Stomach (tissue), 9 donors: ENCODE results near the gene COL27A1. TPM values are rescaled to one million over a fixed set of nuclear protein-coding genes. Genes with fewer than 3 reads are reported as not detected.

Experiments
- DNase-seq, 2 donors: peaks; one replicate each; pipeline versions ENCODE4 v3.0.0 to v3.0.0-alpha.2; 2013 to 2019
- H3K27ac ChIP-seq, 5 donors: fragments of 200-600 bp in 4 of 5; sonication (generic) in 4 of 5; one replicate each; pipeline ENCODE4 v1.5.1; 2013 to 2019; ENCODE audit warnings: mild to moderate bottlenecking in 1 of 5, moderate library complexity in 1 of 5
- H3K27me3 ChIP-seq, 3 donors: fragments of 200-600 bp; sonication (generic); one replicate each; pipeline ENCODE4 v1.5.1; 2017 to 2019; ENCODE audit warnings: mixed run types in 1 of 3
- H3K36me3 ChIP-seq, 4 donors: fragments of 200-600 bp; sonication (generic); 1 replicate in 3 of 4; 2 replicates in 1 of 4; pipeline ENCODE4 v1.5.1; 2016 to 2019
- H3K4me1 ChIP-seq, 4 donors: fragments of 200-600 bp; sonication (generic); one replicate each; pipeline ENCODE4 v1.5.1; 2016 to 2019
- H3K4me3 ChIP-seq, 4 donors: fragments of 200-600 bp; sonication (generic) in 3 of 4; one replicate each; pipeline ENCODE4 v1.5.1; 2016 to 2019; ENCODE audit warnings: mild to moderate bottlenecking in 1 of 4
- H3K9me3 ChIP-seq, 4 donors: fragments of 200-600 bp; sonication (generic); one replicate each; pipeline ENCODE4 v1.5.1; 2016 to 2019
- EP300 ChIP-seq: sonication (generic); formaldehyde crosslinking; IDR thresholded peaks from one replicate; pipeline ENCODE4 v1.6.1; 2017; ENCODE audit warnings: antibody characterized with exemption
- POLR2A ChIP-seq, 4 donors: fragments of 450-650 bp; IDR thresholded peaks; one replicate each; pipeline ENCODE4 v1.6.1; 2016; ENCODE audit warnings: antibody characterized with exemption in 4 of 4, control low read depth in 2 of 4, mild to moderate bottlenecking in 1 of 4, moderate library complexity in 1 of 4
- POLR2AphosphoS5 ChIP-seq, 3 donors: sonication (generic); formaldehyde crosslinking; IDR thresholded peaks; one replicate each; pipeline ENCODE4 v1.6.1; 2016; ENCODE audit warnings: antibody characterized with exemption in 3 of 3
- WGBS, 5 donors: extraction: QIAGEN DNeasy Blood & Tissue Kit in 3 of 5; methylation state at CpG; one replicate each; pipeline versions ENCODE4 v1.1.5 to v1.1.7; 2013 to 2018; 5-methylcytosine and 5-hydroxymethylcytosine counted together
- intact Hi-C: fragments of 100-400 bp; cut with DNase I; formaldehyde crosslinking; loops from one replicate; pipeline ENCODE4 v1.15.1; 2023; ENCODE audit warnings: low total_unique reads
- polyA plus RNA-seq, 3 donors: library from polyadenylated mRNA; stranded (reverse); fragments of 200-250 nt; gene quantifications; one replicate each; pipeline ENCODE4 v1.2.3, GENCODE V29; 2013
- total RNA-seq, 5 donors: library from RNA; depleted of rRNA; stranded (reverse); fragments of >200 nt; gene quantifications; one replicate each; pipeline versions ENCODE4 v1.1.0 to v1.2.3, GENCODE V29; 2014 to 2016
- TF ChIP-seq, protein P1 (sequence below), 7 experiments: fragments of 450-650 bp in 4 of 7; fragments of 200-600 bp in 3 of 7; sonication (generic) in 3 of 7; IDR thresholded peaks; one replicate each; pipeline ENCODE4 v1.5.1; 2016 to 2019; ENCODE audit warnings: antibody characterized with exemption in 7 of 7, control low read depth in 2 of 7, mild to moderate bottlenecking in 1 of 7
- donor health status: healthy with polysubstance abuse.
- donor health status: Bipolar disorder and iron deficiency.
- donor health status: healthy.

The COL27A1 gene
- total and polyA plus RNA-seq, 8 donors, result 2.9 to 26.3 (median 8.2) TPM

DNA sequence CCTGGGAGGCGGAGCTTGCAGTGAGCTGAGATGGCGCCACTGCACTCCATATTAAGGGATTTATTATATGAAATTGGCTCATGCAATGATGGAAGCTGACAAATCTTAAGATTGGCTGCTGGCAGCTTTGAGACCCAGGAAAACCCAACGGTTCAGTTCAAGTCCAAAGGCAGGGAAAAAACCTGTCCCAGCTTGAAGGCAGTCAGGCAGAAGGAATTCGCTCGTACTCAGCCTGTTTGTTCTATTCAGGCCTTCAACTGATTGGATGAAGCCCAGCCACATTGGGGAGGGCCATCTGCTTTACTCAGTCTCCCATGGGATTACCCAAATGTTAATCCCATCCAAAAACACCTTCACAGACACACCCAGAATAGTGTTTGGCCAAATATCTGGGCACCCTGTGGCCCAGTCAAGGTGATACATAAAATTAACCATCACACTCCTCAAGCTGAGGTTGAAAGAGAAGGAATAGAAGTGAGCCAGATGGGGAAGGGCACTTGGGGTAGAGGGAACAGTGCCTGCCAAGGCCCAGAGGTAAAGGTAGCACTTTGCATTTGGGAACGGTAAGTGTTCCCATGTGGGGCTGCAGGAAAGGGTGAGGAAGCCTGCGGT lies 159.0 kb downstream of the COL27A1 start:
- intact Hi-C loops, result no loop called here
- Histone ChIP-seq H3K27me3 (no peaks in the 10 kb centered on the region), H3K36me3 (peaks cover 0 to 8% (median 4%) of the 10 kb centered on the region in 4 donors), H3K4me1 (peaks cover 0 to 8% (median 2%) of the 10 kb centered on the region in 4 donors), H3K4me3 (no peak overlapping the region), H3K9me3 (no peaks in the 10 kb centered on the region), H3K27ac (peak overlapping the region in 1 of 5 donors; percentile 42)
- WGBS, 5 donors, result 81 to 90% (median 84%) methylated on average over 7 of the region's 7 CpGs
- peak in 1 of 2 donors; percentile 11 for DNase-seq
- TF ChIP-seq POLR2A (IDR thresholded peaks at IDR 0.05) (no peak), EP300 (no peak), POLR2AphosphoS5 (IDR thresholded peaks at IDR 0.05) (no peak)
- TF ChIP-seq, protein P1, sequence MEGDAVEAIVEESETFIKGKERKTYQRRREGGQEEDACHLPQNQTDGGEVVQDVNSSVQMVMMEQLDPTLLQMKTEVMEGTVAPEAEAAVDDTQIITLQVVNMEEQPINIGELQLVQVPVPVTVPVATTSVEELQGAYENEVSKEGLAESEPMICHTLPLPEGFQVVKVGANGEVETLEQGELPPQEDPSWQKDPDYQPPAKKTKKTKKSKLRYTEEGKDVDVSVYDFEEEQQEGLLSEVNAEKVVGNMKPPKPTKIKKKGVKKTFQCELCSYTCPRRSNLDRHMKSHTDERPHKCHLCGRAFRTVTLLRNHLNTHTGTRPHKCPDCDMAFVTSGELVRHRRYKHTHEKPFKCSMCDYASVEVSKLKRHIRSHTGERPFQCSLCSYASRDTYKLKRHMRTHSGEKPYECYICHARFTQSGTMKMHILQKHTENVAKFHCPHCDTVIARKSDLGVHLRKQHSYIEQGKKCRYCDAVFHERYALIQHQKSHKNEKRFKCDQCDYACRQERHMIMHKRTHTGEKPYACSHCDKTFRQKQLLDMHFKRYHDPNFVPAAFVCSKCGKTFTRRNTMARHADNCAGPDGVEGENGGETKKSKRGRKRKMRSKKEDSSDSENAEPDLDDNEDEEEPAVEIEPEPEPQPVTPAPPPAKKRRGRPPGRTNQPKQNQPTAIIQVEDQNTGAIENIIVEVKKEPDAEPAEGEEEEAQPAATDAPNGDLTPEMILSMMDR (IDR thresholded peaks at IDR 0.05), result no peak

DNA sequence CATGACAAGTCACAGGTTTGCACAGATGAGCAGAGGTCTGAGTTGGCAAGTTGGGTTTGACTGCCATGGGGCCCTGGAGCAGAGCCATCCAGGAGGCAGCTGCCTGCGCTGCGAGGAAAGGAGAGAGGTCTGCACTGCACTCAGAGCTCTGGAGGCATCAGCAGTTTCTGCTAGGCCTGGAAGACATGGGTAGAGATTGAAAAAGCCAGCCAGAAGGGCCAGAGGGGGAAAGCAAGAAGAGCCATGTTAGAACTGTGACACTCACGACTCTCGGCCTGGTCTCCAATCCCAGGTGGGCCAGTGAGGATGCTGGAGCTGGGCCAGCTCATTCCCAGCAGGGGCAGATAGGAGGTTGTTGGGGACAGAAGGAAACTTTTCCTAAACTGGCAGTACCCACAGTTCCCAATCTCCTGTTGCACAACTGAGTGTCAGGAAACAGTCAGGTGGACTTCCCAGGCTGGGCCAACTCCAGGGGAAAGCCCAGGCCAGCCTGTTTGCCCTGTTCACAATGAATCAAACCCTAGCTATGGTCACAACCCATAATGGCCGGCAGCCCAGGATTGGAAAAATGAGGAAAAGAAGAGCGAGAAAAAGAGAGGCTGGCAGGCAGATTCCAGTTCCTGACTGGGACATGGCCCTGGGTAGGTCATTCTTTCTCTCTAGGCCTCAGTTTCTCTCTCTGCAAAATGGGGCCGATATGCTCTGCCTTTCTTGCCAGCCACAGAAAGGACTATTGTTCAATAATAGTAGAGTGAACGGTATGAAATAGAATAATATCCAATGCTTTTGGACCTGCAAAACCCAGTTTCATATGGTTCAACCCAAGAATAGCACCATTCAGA lies 159.8 kb downstream of the COL27A1 start:
- no peak overlapping the region for H3K4me3 ChIP-seq
- intact Hi-C loops, result no loop called here
- H3K9me3 ChIP-seq, result no peaks in the 10 kb centered on the region
- H3K4me1 ChIP-seq, result peaks cover 0 to 8% (median 2%) of the 10 kb centered on the region in 4 donors
- H3K36me3 ChIP-seq, result peaks cover 0 to 8% (median 3%) of the 10 kb centered on the region in 4 donors
- 72 to 89% (median 79%) methylated on average over 8 of the region's 8 CpGs for WGBS, 5 donors
- peak overlapping the region in 1 of 5 donors; percentile 42 for H3K27ac ChIP-seq
- DNase-seq, result peak; percentile 11 to 51
- H3K27me3 ChIP-seq, result no peaks in the 10 kb centered on the region
- TF ChIP-seq EP300, result no peak
- no peak for TF ChIP-seq POLR2A (IDR thresholded peaks at IDR 0.05)
- TF ChIP-seq POLR2AphosphoS5 (IDR thresholded peaks at IDR 0.05), result no peak
- TF ChIP-seq, protein P1 (IDR thresholded peaks at IDR 0.05), result no peak

DNA sequence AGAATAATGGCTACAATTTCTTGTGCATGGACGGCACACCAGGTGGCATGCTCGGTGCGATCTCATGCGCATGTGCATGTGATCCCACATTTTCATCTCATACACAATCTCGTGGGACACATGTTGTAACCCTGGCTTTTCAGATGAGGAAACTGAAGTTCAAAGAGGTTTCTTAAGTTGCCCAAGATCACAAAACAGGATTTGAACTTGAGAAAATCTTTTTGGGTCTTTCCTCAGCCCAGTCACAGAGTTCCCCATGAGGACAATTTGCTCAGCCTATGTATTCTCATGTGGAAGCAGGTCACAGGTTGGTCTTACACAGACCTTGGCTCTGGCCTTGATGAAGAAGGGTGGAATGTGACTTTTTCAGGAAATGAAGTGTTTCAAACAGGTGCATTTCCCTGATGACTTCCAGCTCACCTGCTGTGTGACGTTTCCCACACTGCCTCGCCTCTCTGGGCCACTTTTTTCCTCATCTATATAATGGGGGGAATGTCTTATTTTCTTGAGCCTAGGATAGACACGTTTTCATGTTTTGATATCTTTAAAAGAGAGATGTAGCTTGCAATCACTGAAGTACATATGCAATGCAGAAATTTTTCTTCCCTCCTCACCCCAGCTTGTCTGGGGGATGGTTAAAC lies 160.5 kb downstream of the COL27A1 start:
- H3K27me3 ChIP-seq, result no peaks in the 10 kb centered on the region
- 78 to 92% (median 83%) methylated on average over 8 of the region's 8 CpGs for WGBS, 5 donors
- no peaks in the 10 kb centered on the region for H3K9me3 ChIP-seq
- TF ChIP-seq EP300 (no peak), POLR2AphosphoS5 (IDR thresholded peaks at IDR 0.05) (no peak), POLR2A (IDR thresholded peaks at IDR 0.05) (no peak)
- TF ChIP-seq, protein P1 (IDR thresholded peaks at IDR 0.05), result no peak
- no peak overlapping the region for H3K4me3 ChIP-seq
- peaks cover 0 to 8% (median 2%) of the 10 kb centered on the region in 4 donors for H3K4me1 ChIP-seq
- intact Hi-C loops, result no loop called here
- no peak overlapping the region for H3K27ac ChIP-seq
- peaks cover 0 to 3% (median under 1%) of the 10 kb centered on the region in 4 donors for H3K36me3 ChIP-seq
- DNase-seq, result peak in 1 of 2 donors; percentile 4

DNA sequence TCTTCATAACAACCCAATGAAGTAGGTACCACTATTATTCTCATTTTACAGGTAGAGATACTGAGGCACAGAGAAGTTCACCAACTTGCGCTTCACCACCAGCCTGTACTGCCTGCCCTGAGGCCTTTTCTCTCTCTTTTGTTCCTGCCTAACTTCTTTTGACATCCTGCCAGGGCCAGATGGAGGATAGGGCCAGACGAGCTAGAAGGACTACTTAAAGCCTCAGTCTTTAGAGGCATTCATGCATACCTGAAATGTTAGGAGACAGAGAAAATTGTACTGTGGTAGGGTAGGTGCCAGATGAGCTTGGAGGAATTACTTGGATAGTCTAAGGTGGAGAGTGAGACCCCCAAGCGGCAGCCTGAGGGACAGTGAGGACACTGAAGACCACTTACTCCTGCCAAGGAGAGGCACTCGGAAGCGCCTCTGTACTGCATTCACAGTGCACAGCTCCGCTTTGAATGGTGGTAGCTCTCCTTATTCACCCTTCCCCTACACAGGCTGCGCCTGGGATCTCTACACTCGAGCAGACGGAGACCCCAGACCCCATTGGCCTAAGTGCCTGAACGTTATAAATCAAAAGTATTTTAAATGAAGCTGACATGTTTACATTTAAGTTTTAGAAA lies 161.4 kb downstream of the COL27A1 start:
- Histone ChIP-seq H3K4me3 (no peak overlapping the region), H3K36me3 (no peaks in the 10 kb centered on the region), H3K27ac (no peak overlapping the region), H3K9me3 (no peaks in the 10 kb centered on the region), H3K27me3 (no peaks in the 10 kb centered on the region), H3K4me1 (peaks cover 0 to 8% (median 2%) of the 10 kb centered on the region in 4 donors)
- 68 to 74% (median 72%) methylated on average over 10 of the region's 10 CpGs for WGBS, 5 donors
- TF ChIP-seq POLR2AphosphoS5 (IDR thresholded peaks at IDR 0.05), result no peak
- TF ChIP-seq, protein P1 (IDR thresholded peaks at IDR 0.05), result no peak
- no peak for TF ChIP-seq POLR2A (IDR thresholded peaks at IDR 0.05)
- TF ChIP-seq EP300, result no peak
- intact Hi-C loops, result no loop called here
- peak; percentile 11 to 18 for DNase-seq
